Ishikawa (cell line): ENCODE results near the gene PPP3R1.

Experiments
- CEBPB ChIP-seq: IDR thresholded peaks from 2 replicates; pipeline ENCODE4 v1.6.1; 2012
- CREB1 ChIP-seq: IDR thresholded peaks from 2 replicates; pipeline ENCODE4 v1.6.1; 2012; ENCODE audit warnings: low read depth
- EGR1 ChIP-seq: IDR thresholded peaks from 2 replicates; pipeline ENCODE4 v1.6.1; 2012
- EP300 ChIP-seq: IDR thresholded peaks from 2 replicates; pipeline ENCODE4 v1.6.1; 2012; ENCODE audit warnings: borderline replicate concordance
- FOXM1 ChIP-seq: IDR thresholded peaks from 2 replicates; pipeline ENCODE4 v1.6.1; 2012; ENCODE audit warnings: low read depth, borderline replicate concordance
- NFIC ChIP-seq: IDR thresholded peaks from 2 replicates; pipeline ENCODE4 v1.6.1; 2012
- RAD21 ChIP-seq: IDR thresholded peaks from 2 replicates; pipeline ENCODE4 v1.6.1; 2012; ENCODE audit warnings: low read depth
- TAF1 ChIP-seq: IDR thresholded peaks from 2 replicates; pipeline ENCODE4 v1.6.1; 2012; ENCODE audit warnings: low read depth, mild to moderate bottlenecking
- TCF12 ChIP-seq: IDR thresholded peaks from 2 replicates; pipeline ENCODE4 v1.6.1; 2012; ENCODE audit warnings: low read depth
- TEAD4 ChIP-seq: IDR thresholded peaks from 2 replicates; pipeline ENCODE4 v1.6.1; 2012
- USF1 ChIP-seq: IDR thresholded peaks from 2 replicates; pipeline ENCODE4 v1.6.1; 2012
- YY1 ChIP-seq: IDR thresholded peaks from 2 replicates; pipeline ENCODE4 v1.6.1; 2012; ENCODE audit warnings: low read depth
- ZBTB7A ChIP-seq: IDR thresholded peaks from 2 replicates; pipeline ENCODE4 v1.6.1; 2012; ENCODE audit warnings: low read depth
- TF ChIP-seq, protein P1 (sequence below): IDR thresholded peaks from 2 replicates; pipeline ENCODE4 v1.6.1; 2012
- TF ChIP-seq, protein P2 (sequence below): IDR thresholded peaks from 2 replicates; pipeline ENCODE4 v1.6.1; 2012; ENCODE audit warnings: low read depth, mild to moderate bottlenecking

PPP3R1 gene

GRCh38 chr2:68238955-68239822, 13.1 kb downstream of the PPP3R1 start:
- TF ChIP-seq FOXM1 = no peak
- TF ChIP-seq USF1 = no peak
- TF ChIP-seq TCF12 = no peak
- TF ChIP-seq TEAD4 = no peak
- TF ChIP-seq, protein P1, sequence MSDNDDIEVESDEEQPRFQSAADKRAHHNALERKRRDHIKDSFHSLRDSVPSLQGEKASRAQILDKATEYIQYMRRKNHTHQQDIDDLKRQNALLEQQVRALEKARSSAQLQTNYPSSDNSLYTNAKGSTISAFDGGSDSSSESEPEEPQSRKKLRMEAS = no peak
- no peak for TF ChIP-seq TAF1
- no peak for TF ChIP-seq YY1
- TF ChIP-seq EP300 = no peak
- no peak for TF ChIP-seq NFIC

GRCh38 chr2:68237976-68238580, 14.3 kb downstream of the PPP3R1 start:
- TF ChIP-seq TCF12 (no peak), CEBPB (no peak), EP300 (no peak), CREB1 (no peak)

DNA sequence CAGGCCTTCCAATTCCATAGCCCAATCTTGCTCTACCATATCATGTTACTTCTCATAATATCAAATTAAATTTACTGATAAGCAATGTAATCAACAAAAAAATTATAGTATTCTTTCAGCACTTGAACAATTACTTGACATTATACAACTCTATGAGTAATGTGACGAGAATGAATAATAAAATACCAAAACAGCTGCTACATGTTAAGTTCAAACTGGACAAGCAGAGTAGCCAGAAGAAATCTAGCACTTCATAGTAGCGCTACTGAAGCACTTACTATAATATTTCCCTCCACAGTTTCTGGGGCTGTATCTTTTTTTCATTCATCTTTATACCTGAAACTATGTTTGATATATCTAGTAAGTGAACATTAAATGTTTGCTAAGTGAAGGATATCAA, 14.9 kb downstream of the PPP3R1 start:
- no peak for TF ChIP-seq TAF1
- TF ChIP-seq TEAD4 = no peak
- no peak for TF ChIP-seq YY1
- TF ChIP-seq RAD21 = no peak
- no peak for TF ChIP-seq EGR1
- TF ChIP-seq, protein P1 = no peak
- no peak for TF ChIP-seq TCF12
- TF ChIP-seq, protein P2, sequence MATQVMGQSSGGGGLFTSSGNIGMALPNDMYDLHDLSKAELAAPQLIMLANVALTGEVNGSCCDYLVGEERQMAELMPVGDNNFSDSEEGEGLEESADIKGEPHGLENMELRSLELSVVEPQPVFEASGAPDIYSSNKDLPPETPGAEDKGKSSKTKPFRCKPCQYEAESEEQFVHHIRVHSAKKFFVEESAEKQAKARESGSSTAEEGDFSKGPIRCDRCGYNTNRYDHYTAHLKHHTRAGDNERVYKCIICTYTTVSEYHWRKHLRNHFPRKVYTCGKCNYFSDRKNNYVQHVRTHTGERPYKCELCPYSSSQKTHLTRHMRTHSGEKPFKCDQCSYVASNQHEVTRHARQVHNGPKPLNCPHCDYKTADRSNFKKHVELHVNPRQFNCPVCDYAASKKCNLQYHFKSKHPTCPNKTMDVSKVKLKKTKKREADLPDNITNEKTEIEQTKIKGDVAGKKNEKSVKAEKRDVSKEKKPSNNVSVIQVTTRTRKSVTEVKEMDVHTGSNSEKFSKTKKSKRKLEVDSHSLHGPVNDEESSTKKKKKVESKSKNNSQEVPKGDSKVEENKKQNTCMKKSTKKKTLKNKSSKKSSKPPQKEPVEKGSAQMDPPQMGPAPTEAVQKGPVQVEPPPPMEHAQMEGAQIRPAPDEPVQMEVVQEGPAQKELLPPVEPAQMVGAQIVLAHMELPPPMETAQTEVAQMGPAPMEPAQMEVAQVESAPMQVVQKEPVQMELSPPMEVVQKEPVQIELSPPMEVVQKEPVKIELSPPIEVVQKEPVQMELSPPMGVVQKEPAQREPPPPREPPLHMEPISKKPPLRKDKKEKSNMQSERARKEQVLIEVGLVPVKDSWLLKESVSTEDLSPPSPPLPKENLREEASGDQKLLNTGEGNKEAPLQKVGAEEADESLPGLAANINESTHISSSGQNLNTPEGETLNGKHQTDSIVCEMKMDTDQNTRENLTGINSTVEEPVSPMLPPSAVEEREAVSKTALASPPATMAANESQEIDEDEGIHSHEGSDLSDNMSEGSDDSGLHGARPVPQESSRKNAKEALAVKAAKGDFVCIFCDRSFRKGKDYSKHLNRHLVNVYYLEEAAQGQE = no peak
- TF ChIP-seq FOXM1 = no peak
- no peak for TF ChIP-seq CEBPB
- TF ChIP-seq NFIC = no peak
- no peak for TF ChIP-seq EP300
- no peak for TF ChIP-seq CREB1
- no peak for TF ChIP-seq USF1
- no peak for TF ChIP-seq ZBTB7A

- TF ChIP-seq TCF12 (no peak), EP300 (no peak), YY1 (no peak), USF1 (no peak), CREB1 (no peak), CEBPB (no peak), RAD21 (no peak), TEAD4 (no peak), ZBTB7A (no peak), TAF1 (no peak), FOXM1 (no peak), EGR1 (no peak), NFIC (no peak)
- TF ChIP-seq, protein P1 = no peak
- TF ChIP-seq, protein P2 = no peak
Observed at GRCh38 chr2:68236876-68237275, 15.5 kb downstream of the PPP3R1 start.

GRCh38 chr2:68236103-68236734, 16.1 kb downstream of the PPP3R1 start:
- TF ChIP-seq EGR1 = no peak
- TF ChIP-seq CEBPB = no peak
- no peak for TF ChIP-seq TEAD4
- no peak for TF ChIP-seq CREB1
- no peak for TF ChIP-seq FOXM1
- TF ChIP-seq NFIC = no peak
- no peak for TF ChIP-seq TCF12
- TF ChIP-seq, protein P2 = no peak
- TF ChIP-seq USF1 = no peak
- TF ChIP-seq TAF1 = no peak
- no peak for TF ChIP-seq YY1
- TF ChIP-seq, protein P1 = no peak
- no peak for TF ChIP-seq EP300
- TF ChIP-seq RAD21 = no peak
- no peak for TF ChIP-seq ZBTB7A
